Measurements from ENCODE around the gene HOXA6.

GRCh38 chr7:27173956-27174873 lies 26.6 kb upstream of the HOXA6 start, which contains the start of gene HOXA10:
- TF ChIP-seq CTCF (IDR thresholded peaks at IDR 0.05) (no peak), KAT7 (CRISPR knock-in tag; IDR thresholded peaks at IDR 0.05; ENCODE audit: borderline replicate concordance) (no peak), FOXP4 (CRISPR knock-in tag; IDR thresholded peaks at IDR 0.05) (no peak), GRHL2 (CRISPR knock-in tag; IDR thresholded peaks at IDR 0.05; ENCODE audit: insufficient replicate concordance, severe bottlenecking) (no peak), SP1 (CRISPR knock-in tag; conservative IDR thresholded peaks at IDR 0.05) (no peak), ZNF281 (CRISPR knock-in tag; IDR thresholded peaks at IDR 0.05) (no peak), ZMAT4 (CRISPR knock-in tag; IDR thresholded peaks at IDR 0.05) (no peak), JUN (CRISPR knock-in tag; IDR thresholded peaks at IDR 0.05) (no peak), MLX (CRISPR knock-in tag; IDR thresholded peaks at IDR 0.05) (no peak), ATF2 (CRISPR knock-in tag; IDR thresholded peaks at IDR 0.05; ENCODE audit: borderline replicate concordance, low read depth) (no peak), ERG (CRISPR knock-in tag; IDR thresholded peaks at IDR 0.05) (no peak), ZBTB21 (CRISPR knock-in tag; IDR thresholded peaks at IDR 0.05; ENCODE audit: borderline replicate concordance) (no peak), MAX (CRISPR knock-in tag; IDR thresholded peaks at IDR 0.05) (no peak)
